Measurements from ENCODE around the gene PRPH2. TPM values are rescaled to one million over a fixed set of nuclear protein-coding genes. Genes with fewer than 3 reads are reported as not detected.

The PRPH2 gene
- total RNA-seq, 4 donors from 2014 or later: 0.31 to 2.1 (median 1.3) TPM

GRCh38 chr6:42758756-42759430, 36.5 kb upstream of the PRPH2 start:
- peaks cover 0 to 37% of the 10 kb centered on the region in 2 donors for H3K36me3 ChIP-seq
- no peak for ATAC-seq
- no peaks in the 10 kb centered on the region for H3K9me3 ChIP-seq
- H3K4me1 ChIP-seq: no peaks in the 10 kb centered on the region
- H3K27ac ChIP-seq: no peak overlapping the region
- 83% methylated on average over 3 of the region's 3 CpGs; no CpG with 5 or more reads in 1 of the 2 donors for WGBS, 2 donors (ENCODE audit: low coverage in 1 of 2)
- no peak for TF ChIP-seq POLR2A (IDR thresholded peaks at IDR 0.05)
- TF ChIP-seq, protein P1, sequence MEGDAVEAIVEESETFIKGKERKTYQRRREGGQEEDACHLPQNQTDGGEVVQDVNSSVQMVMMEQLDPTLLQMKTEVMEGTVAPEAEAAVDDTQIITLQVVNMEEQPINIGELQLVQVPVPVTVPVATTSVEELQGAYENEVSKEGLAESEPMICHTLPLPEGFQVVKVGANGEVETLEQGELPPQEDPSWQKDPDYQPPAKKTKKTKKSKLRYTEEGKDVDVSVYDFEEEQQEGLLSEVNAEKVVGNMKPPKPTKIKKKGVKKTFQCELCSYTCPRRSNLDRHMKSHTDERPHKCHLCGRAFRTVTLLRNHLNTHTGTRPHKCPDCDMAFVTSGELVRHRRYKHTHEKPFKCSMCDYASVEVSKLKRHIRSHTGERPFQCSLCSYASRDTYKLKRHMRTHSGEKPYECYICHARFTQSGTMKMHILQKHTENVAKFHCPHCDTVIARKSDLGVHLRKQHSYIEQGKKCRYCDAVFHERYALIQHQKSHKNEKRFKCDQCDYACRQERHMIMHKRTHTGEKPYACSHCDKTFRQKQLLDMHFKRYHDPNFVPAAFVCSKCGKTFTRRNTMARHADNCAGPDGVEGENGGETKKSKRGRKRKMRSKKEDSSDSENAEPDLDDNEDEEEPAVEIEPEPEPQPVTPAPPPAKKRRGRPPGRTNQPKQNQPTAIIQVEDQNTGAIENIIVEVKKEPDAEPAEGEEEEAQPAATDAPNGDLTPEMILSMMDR (IDR thresholded peaks at IDR 0.05): no peak
- TF ChIP-seq POLR2AphosphoS5 (IDR thresholded peaks at IDR 0.05): no peak
- no peak for TF ChIP-seq EP300 (IDR thresholded peaks at IDR 0.05)
- no peak overlapping the region for H3K4me3 ChIP-seq
- H3K27me3 ChIP-seq: no peaks in the 10 kb centered on the region

DNA sequence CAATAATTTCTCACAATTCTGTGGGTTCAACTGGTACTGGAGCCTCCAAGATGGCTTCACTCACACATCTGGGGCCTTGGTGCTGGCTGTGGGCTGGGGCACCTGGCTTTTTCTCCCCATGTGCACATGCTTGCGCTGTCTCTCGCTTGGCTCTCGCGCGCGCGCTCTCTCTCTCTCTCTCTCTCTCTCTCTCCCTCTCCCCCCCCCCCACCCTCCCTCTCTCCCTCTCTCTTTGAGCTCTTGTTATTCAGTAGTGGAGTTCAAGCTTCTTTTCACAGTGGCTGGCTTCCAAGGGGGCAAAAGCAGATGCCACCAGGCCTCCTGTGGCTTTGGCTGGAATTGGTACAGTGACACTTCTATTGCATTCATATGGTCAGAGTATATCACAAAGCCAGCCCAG, 34.3 kb upstream of the PRPH2 start:
- ATAC-seq: no peak
- no peak for TF ChIP-seq EP300 (IDR thresholded peaks at IDR 0.05)
- TF ChIP-seq POLR2A (IDR thresholded peaks at IDR 0.05): no peak
- TF ChIP-seq, protein P1 (IDR thresholded peaks at IDR 0.05): no peak
- no peak for TF ChIP-seq POLR2AphosphoS5 (IDR thresholded peaks at IDR 0.05)
- 87 to 93% methylated on average over 3 to 7 of the region's 7 CpGs for WGBS, 2 donors (ENCODE audit: low coverage in 1 of 2)
- H3K4me1 ChIP-seq: peaks cover 0 to 7% (median 0%) of the 10 kb centered on the region in 3 donors
- no peak overlapping the region for H3K4me3 ChIP-seq
- H3K36me3 ChIP-seq: peaks cover 0 to 37% of the 10 kb centered on the region in 2 donors
- no peaks in the 10 kb centered on the region for H3K9me3 ChIP-seq
- H3K27me3 ChIP-seq: no peaks in the 10 kb centered on the region
- H3K27ac ChIP-seq: no peak overlapping the region

GRCh38 chr6:42754759-42755158, 32.4 kb upstream of the PRPH2 start:
- no peak for ATAC-seq
- H3K36me3 ChIP-seq: peaks cover 0 to 23% of the 10 kb centered on the region in 2 donors

GRCh38 chr6:42751055-42751454, 28.7 kb upstream of the PRPH2 start:
- Histone ChIP-seq H3K9me3 (no peaks in the 10 kb centered on the region), H3K4me3 (no peak overlapping the region), H3K4me1 (peaks cover 0 to 26% (median 0%) of the 10 kb centered on the region in 3 donors), H3K27ac (no peak overlapping the region), H3K36me3 (peaks cover 0 to 3% of the 10 kb centered on the region in 2 donors), H3K27me3 (no peaks in the 10 kb centered on the region)
- 58 to 61% methylated on average over 3 of the region's 3 CpGs for WGBS, 2 donors (ENCODE audit: low coverage in 1 of 2)
- ATAC-seq: no peak
- TF ChIP-seq POLR2A (IDR thresholded peaks at IDR 0.05): no peak
- no peak for TF ChIP-seq POLR2AphosphoS5 (IDR thresholded peaks at IDR 0.05)
- TF ChIP-seq, protein P1 (IDR thresholded peaks at IDR 0.05): no peak
- no peak for TF ChIP-seq EP300 (IDR thresholded peaks at IDR 0.05)

More at GRCh38 chr6:42754759-42755158, 32.4 kb upstream of the PRPH2 start:
- no peaks in the 10 kb centered on the region for H3K27me3 ChIP-seq
- no peaks in the 10 kb centered on the region for H3K9me3 ChIP-seq
- H3K27ac ChIP-seq: no peak overlapping the region
- TF ChIP-seq POLR2AphosphoS5 (IDR thresholded peaks at IDR 0.05): no peak
- no peak for TF ChIP-seq EP300 (IDR thresholded peaks at IDR 0.05)
- no peak overlapping the region for H3K4me3 ChIP-seq
- H3K4me1 ChIP-seq: peaks cover 0 to 9% (median 0%) of the 10 kb centered on the region in 3 donors
- 91 to 92% methylated on average over 5 of the region's 5 CpGs for WGBS, 2 donors (ENCODE audit: low coverage in 1 of 2)

- Histone ChIP-seq H3K9me3 (no peaks in the 10 kb centered on the region), H3K27ac (peak overlapping the region in 2 of 4 donors; percentile 93 to 96), H3K4me3 (peak overlapping the region in 1 of 2 donors; percentile 86), H3K36me3 (no peaks in the 10 kb centered on the region), H3K4me1 (peaks cover 0 to 44% (median 5%) of the 10 kb centered on the region in 3 donors), H3K27me3 (no peaks in the 10 kb centered on the region)
- ATAC-seq: no peak
- TF ChIP-seq, protein P1 (IDR thresholded peaks at IDR 0.05): no peak
- TF ChIP-seq POLR2A (IDR thresholded peaks at IDR 0.05) (no peak), EP300 (IDR thresholded peaks at IDR 0.05) (no peak), POLR2AphosphoS5 (IDR thresholded peaks at IDR 0.05) (no peak)
- WGBS, 2 donors (ENCODE audit: low coverage in 1 of 2): 25 to 34% methylated on average over 8 of the region's 8 CpGs
Measured at GRCh38 chr6:42748203-42748898, 26.0 kb upstream of the PRPH2 start.

Measured in gastroesophageal sphincter (tissue), 4 donors.